Panc1 (cell line): ENCODE measurements around the gene GOLGA6A. TPM values are rescaled to one million over a fixed set of nuclear protein-coding genes. Genes with fewer than 3 reads are reported as not detected.
"Not testable (repeated sequence)": the region's sequence is repeated elsewhere in the genome, so short reads cannot be mapped to it uniquely, and the experiment has no call there.

Source experiments
- ATAC-seq: fragments of 200-7000 bp; cut with Tn5 transposase; 2 replicates; pipeline ENCODE4 v1.9.1; 2020; ENCODE audit warnings: mild to moderate bottlenecking, moderate library complexity
- BruUV-seq: library from RNA; stranded (reverse); fragments of 400-500 nt; replicated peaks from 2 replicates; lab custom pipeline; 2021; lab: Mats Ljungman, UMichigan
- CTCF ChIA-PET: fragments of 300-600 bp; sonication (Branson Sonifier 250); formaldehyde crosslinking; loops from one replicate; lab custom pipeline; 2022; ENCODE audit warnings: antibody characterized with exemption; lab: Charles Lee
- POLR2A ChIA-PET: fragments of 300-600 bp; sonication (Branson Sonifier 250); formaldehyde crosslinking; loops from one replicate; lab custom pipeline; 2022; ENCODE audit warnings: antibody characterized with exemption; lab: Charles Lee
- DNase-seq: peaks from one replicate; pipeline ENCODE4 v3.0.0-alpha.2; 2010; ENCODE audit warnings: low read depth, low spot score
- H3K27ac ChIP-seq: 2 replicates; pipeline ENCODE4 v1.5.1; 2011; ENCODE audit warnings: mild to moderate bottlenecking, low read length, inconsistent platforms
- H3K27me3 ChIP-seq: fragments of 200-500 bp; sonication (Bioruptor generic); 2 replicates; pipeline ENCODE4 v1.6.0; 2014; ENCODE audit warnings: low read length, inconsistent platforms; ENCODE audit not compliant: control insufficient read depth, insufficient read depth
- H3K36me3 ChIP-seq: fragments of 200-500 bp; sonication (Bioruptor generic); 2 replicates; pipeline ENCODE4 v1.5.1; 2014; ENCODE audit warnings: inconsistent platforms, mild to moderate bottlenecking, low read length, moderate library complexity; ENCODE audit not compliant: control insufficient read depth, insufficient read depth
- H3K4me1 ChIP-seq: 2 replicates; pipeline ENCODE4 v1.5.1; 2011; ENCODE audit warnings: inconsistent platforms, mild to moderate bottlenecking, low read length, moderate library complexity; ENCODE audit not compliant: control insufficient read depth, insufficient read depth
- H3K4me3 ChIP-seq, 2 experiments: 2 replicates each; pipeline ENCODE4 v1.5.1; 2011 to 2012; ENCODE audit warnings: low read depth in 2 of 2, low read length in 2 of 2, mild to moderate bottlenecking in 2 of 2, inconsistent platforms in 1 of 2, moderate library complexity in 1 of 2
- H3K9me3 ChIP-seq: fragments of 200-500 bp; sonication (Bioruptor generic); 2 replicates; pipeline ENCODE4 v1.5.1; 2014; ENCODE audit warnings: low read depth, mild to moderate bottlenecking, inconsistent platforms, low read length, moderate library complexity; ENCODE audit not compliant: control insufficient read depth, insufficient read depth
- POLR2AphosphoS5 ChIP-seq: IDR thresholded peaks from 2 replicates; pipeline ENCODE4 v1.6.1; 2012; ENCODE audit warnings: mild to moderate bottlenecking, low read depth, low read length, moderate library complexity
- SIN3A ChIP-seq: IDR thresholded peaks from 2 replicates; pipeline ENCODE4 v1.6.1; 2012; ENCODE audit warnings: low read depth, mild to moderate bottlenecking, low read length, moderate library complexity, borderline replicate concordance; ENCODE audit not compliant: insufficient read depth
- TCF7L2 ChIP-seq: IDR thresholded peaks from 2 replicates; pipeline ENCODE4 v1.6.1; 2011; ENCODE audit warnings: mild to moderate bottlenecking, low read depth, low read length, inconsistent platforms
- in situ Hi-C: cut with HindIII; loops from 2 replicates; pipeline ENCODE4 v1.10.0; 2016; ENCODE audit warnings: low sequenced_read_pairs, low pct_unique_long_range_greater_than_20kb
- intact Hi-C: fragments of 100-400 bp; cut with micrococcal nuclease; formaldehyde crosslinking; loops from one replicate; pipeline ENCODE4 v1.10.0; 2022; ENCODE audit not compliant: unreplicated experiment
- total RNA-seq: library from RNA; stranded (reverse); gene quantifications from one replicate; pipeline ENCODE4 v1.2.1, GENCODE V29; 2021; ENCODE audit not compliant: unreplicated experiment
- TF ChIP-seq, protein P1 (sequence below), 2 experiments: IDR thresholded peaks; 2 replicates each; pipeline ENCODE4 v1.6.1; 2011 to 2012; ENCODE audit warnings: low read depth in 2 of 2, control low read depth in 1 of 2, low read length in 1 of 2, mild to moderate bottlenecking in 1 of 2, moderate library complexity in 1 of 2; ENCODE audit not compliant: insufficient read depth in 1 of 2
- TF ChIP-seq, protein P2 (sequence below): fragments of 450-650 bp; IDR thresholded peaks from 2 replicates; pipeline ENCODE4 v1.5.1; 2017; ENCODE audit warnings: mild to moderate bottlenecking

Gene GOLGA6A
- total RNA-seq, 1 experiment from 2014 or later, result 0.05 TPM

DNA sequence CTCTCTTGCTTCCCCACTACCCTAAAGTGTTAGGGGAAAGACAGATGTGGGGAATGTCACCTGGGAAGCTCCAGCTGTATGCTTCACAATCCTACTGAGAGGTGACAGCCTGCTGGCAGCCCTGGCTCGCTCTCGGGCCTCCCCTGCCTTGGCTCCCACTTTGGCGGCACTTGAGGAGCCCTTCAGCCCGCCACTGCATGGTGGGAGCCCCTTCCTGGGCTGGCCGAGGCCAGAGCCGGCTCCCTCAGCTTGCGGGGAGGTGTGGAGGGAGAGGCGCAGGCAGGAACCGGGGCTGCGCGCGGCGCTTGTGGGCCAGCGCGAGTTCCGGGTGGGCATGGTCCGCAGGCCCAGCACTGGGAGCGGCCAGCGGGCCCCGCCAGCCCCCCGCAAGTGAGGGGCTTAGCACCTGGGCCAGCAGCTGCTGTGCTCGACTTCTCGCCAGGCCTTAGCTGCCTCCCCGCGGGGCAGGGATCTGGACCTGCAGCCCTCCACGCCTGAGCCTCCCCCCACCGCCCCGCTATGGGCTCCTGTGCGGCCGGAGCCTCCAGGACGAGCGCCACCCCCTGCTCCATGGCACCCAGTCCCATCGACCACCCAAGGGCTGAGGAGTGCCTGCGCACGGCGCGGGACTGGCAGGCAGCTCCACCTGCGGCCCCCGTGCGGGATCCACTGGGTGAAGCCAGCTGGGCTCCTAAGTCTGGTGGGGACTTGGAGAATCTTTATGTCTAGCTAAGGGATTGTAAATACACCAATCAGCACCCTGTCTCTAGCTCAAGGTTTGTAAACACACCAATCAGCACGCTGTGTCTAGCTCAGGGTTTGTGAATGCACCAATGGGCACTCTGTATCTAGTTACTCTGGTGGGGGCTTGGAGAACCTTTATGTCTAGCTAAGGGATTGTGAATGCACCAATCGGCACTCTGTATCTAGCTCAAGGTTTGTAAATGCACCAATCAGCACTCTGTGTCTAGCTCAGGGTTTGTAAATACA is 29.8 kb downstream of the GOLGA6A start:
- DNase-seq, H3K4me1 ChIP-seq, H3K4me3 ChIP-seq, H3K27me3 ChIP-seq, H3K27ac ChIP-seq, H3K36me3 ChIP-seq, ATAC-seq, BruUV-seq, H3K9me3 ChIP-seq, in situ Hi-C loops: not testable (repeated sequence)
- intact Hi-C loops, result loop anchor here (5.0 kb wide), 1 partner anchor 75 kb away; no protein-coding TSS in a partner anchor
- POLR2A ChIA-PET, result interaction anchor here (0.6 kb wide), 1 partner anchor 270 kb away, joined by 3 read pairs; no protein-coding TSS in a partner anchor
- CTCF ChIA-PET, result interaction anchor here (0.6 to 2.4 kb wide), 10 partner anchors 76 to 1183 kb away, joined by 3 to 22 read pairs (median 4); no protein-coding TSS in a partner anchor

- intact Hi-C loops (loop anchor here (5.0 kb wide), 1 partner anchor 77 kb away; no protein-coding TSS in a partner anchor), in situ Hi-C loops (no loop called here)
- Histone ChIP-seq H3K36me3 (no peaks in the 10 kb centered on the region), H3K27ac (no peak overlapping the region), H3K4me3 (no peak overlapping the region), H3K27me3 (no peaks in the 10 kb centered on the region), H3K9me3 (no peaks in the 10 kb centered on the region), H3K4me1 (no peaks in the 10 kb centered on the region)
- no peak for TF ChIP-seq POLR2AphosphoS5
- no peak for TF ChIP-seq TCF7L2
- TF ChIP-seq, protein P1, sequence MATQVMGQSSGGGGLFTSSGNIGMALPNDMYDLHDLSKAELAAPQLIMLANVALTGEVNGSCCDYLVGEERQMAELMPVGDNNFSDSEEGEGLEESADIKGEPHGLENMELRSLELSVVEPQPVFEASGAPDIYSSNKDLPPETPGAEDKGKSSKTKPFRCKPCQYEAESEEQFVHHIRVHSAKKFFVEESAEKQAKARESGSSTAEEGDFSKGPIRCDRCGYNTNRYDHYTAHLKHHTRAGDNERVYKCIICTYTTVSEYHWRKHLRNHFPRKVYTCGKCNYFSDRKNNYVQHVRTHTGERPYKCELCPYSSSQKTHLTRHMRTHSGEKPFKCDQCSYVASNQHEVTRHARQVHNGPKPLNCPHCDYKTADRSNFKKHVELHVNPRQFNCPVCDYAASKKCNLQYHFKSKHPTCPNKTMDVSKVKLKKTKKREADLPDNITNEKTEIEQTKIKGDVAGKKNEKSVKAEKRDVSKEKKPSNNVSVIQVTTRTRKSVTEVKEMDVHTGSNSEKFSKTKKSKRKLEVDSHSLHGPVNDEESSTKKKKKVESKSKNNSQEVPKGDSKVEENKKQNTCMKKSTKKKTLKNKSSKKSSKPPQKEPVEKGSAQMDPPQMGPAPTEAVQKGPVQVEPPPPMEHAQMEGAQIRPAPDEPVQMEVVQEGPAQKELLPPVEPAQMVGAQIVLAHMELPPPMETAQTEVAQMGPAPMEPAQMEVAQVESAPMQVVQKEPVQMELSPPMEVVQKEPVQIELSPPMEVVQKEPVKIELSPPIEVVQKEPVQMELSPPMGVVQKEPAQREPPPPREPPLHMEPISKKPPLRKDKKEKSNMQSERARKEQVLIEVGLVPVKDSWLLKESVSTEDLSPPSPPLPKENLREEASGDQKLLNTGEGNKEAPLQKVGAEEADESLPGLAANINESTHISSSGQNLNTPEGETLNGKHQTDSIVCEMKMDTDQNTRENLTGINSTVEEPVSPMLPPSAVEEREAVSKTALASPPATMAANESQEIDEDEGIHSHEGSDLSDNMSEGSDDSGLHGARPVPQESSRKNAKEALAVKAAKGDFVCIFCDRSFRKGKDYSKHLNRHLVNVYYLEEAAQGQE (IDR thresholded peaks at IDR 0.05; ENCODE audit: insufficient read depth in 1 of 2, low read depth in 2 of 2, low read length in 1 of 2), result no peak
- TF ChIP-seq, protein P2, sequence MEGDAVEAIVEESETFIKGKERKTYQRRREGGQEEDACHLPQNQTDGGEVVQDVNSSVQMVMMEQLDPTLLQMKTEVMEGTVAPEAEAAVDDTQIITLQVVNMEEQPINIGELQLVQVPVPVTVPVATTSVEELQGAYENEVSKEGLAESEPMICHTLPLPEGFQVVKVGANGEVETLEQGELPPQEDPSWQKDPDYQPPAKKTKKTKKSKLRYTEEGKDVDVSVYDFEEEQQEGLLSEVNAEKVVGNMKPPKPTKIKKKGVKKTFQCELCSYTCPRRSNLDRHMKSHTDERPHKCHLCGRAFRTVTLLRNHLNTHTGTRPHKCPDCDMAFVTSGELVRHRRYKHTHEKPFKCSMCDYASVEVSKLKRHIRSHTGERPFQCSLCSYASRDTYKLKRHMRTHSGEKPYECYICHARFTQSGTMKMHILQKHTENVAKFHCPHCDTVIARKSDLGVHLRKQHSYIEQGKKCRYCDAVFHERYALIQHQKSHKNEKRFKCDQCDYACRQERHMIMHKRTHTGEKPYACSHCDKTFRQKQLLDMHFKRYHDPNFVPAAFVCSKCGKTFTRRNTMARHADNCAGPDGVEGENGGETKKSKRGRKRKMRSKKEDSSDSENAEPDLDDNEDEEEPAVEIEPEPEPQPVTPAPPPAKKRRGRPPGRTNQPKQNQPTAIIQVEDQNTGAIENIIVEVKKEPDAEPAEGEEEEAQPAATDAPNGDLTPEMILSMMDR, result no peak
- no peak for TF ChIP-seq SIN3A
- BruUV-seq, result no TSS peak
- ChIA-PET POLR2A (no interaction called here), CTCF (interaction anchor here (1.3 kb wide), 1 partner anchor 78 kb away, joined by 7 read pairs; no protein-coding TSS in a partner anchor)
- ATAC-seq (no peak), DNase-seq (no peak)
Observed at GRCh38 chr15:74050556-74051234, 31.7 kb downstream of the GOLGA6A start.
